Endothelial cell of umbilical vein (primary cell): ENCODE data around the gene SPRR3.
"Not testable (repeated sequence)": the region's sequence is repeated elsewhere in the genome, so short reads cannot be mapped to it uniquely, and the experiment has no call there.

ENCODE experiments used
- POLR2A ChIP-seq: IDR thresholded peaks from 2 replicates; pipeline ENCODE4 v1.6.1; 2012; ENCODE audit warnings: low read depth, mild to moderate bottlenecking, control low read depth, low read length
- TF ChIP-seq, protein P1 (sequence below), 2 donors: IDR thresholded peaks; 1 replicate in 1 of 2; 2 replicates in 1 of 2; pipeline ENCODE4 v1.5.1; 2011; ENCODE audit warnings: low read length in 2 of 2, mild to moderate bottlenecking in 2 of 2, moderate library complexity in 2 of 2, control low read depth in 1 of 2, inconsistent platforms in 1 of 2, low read depth in 1 of 2; ENCODE audit not compliant: insufficient read depth in 1 of 2; ENCODE audit errors: extremely low read depth in 1 of 2

DNA sequence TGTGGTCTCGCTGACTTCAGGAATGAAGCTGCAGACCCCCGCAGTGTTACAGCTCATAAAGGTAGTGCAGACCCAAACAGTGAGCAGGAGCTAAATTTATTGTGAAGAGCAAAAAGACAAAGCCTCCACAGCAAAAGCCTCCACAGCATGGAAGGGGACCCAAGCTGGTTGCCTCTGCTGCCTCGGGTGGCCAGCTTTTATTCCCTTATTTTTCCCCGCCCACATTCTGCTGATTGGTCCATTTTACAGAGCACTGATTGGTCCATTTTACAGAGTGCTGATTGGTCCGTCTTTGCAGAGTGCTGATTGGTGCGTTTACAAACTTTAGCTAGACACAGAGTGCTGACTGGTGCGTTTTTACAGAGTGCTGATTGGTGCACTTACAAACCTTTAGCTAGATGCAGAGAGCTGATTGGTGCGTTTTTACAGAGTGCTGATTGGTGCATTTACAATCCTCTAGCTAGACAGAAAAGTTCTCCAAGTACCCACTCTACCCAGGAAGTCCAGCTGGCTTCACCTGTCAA, 9.7 kb downstream of the SPRR3 start:
- TF ChIP-seq, protein P1, sequence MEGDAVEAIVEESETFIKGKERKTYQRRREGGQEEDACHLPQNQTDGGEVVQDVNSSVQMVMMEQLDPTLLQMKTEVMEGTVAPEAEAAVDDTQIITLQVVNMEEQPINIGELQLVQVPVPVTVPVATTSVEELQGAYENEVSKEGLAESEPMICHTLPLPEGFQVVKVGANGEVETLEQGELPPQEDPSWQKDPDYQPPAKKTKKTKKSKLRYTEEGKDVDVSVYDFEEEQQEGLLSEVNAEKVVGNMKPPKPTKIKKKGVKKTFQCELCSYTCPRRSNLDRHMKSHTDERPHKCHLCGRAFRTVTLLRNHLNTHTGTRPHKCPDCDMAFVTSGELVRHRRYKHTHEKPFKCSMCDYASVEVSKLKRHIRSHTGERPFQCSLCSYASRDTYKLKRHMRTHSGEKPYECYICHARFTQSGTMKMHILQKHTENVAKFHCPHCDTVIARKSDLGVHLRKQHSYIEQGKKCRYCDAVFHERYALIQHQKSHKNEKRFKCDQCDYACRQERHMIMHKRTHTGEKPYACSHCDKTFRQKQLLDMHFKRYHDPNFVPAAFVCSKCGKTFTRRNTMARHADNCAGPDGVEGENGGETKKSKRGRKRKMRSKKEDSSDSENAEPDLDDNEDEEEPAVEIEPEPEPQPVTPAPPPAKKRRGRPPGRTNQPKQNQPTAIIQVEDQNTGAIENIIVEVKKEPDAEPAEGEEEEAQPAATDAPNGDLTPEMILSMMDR (IDR thresholded peaks at IDR 0.05; ENCODE audit: extremely low read depth in 1 of 2, insufficient read depth in 1 of 2, low read depth in 1 of 2, low read length in 2 of 2) = not testable (repeated sequence)
- TF ChIP-seq POLR2A = not testable (repeated sequence)
